ENCODE measurements around the gene NUP58.
"Not testable (repeated sequence)": the region's sequence is repeated elsewhere in the genome, so short reads cannot be mapped to it uniquely, and the experiment has no call there.

Gene NUP58

DNA sequence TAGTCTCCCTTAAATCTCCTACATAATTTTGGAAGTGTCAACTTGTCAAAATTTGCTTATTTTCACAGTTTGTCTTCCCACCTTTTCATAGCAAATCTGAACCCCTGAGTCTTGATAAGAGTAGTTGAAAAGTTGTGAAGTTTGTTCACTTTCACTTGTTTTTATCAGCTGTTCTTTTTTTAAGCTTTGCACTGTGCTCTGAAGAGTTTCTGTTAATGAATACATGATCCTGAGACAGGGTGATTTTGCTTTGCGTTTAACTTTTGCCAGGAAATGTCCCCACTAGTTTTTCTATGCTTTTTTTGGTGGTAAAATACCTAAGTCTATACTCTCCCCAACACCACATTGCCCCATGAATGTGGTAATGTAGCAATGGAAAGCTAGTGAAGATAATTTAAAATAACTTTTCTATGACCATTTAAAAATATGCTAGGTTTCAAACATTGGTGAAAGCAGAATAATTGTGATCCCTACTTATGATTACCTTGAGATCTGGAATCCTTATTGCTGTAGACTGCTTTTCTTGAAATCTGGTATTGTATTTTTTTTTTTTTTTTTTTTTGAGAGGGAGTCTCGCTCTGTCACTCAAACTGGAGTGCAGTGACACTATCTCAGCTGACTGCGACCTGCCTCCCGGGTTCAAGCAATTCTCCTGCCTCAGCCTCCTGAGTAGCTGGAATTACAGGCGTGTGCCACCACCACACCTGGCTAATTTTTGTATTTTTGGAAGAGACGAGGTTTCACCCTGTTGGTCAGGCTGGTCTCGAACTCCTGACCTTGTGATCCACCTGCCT lies 5.4 kb downstream of the NUP58 start:
- Histone ChIP-seq H3K27ac (ENCODE audit: low read length) (no peak overlapping the region), H3K36me3 (ENCODE audit: control insufficient read depth in 1 of 2, insufficient read depth in 2 of 2, low read length in 2 of 2) (peaks cover 17 to 26% of the 10 kb centered on the region in 2 donors), H3K4me3 (ENCODE audit: low read depth in 1 of 2, low read length in 2 of 2) (no peak overlapping the region), H3K4me1 (ENCODE audit: control insufficient read depth in 1 of 2, insufficient read depth in 2 of 2, low read length in 2 of 2) (peaks cover 7 to 18% of the 10 kb centered on the region in 2 donors), H3K27me3 (ENCODE audit: low read depth, low read length) (no peaks in the 10 kb centered on the region), H3K9me3 (ENCODE audit: control insufficient read depth in 1 of 2, low read length in 2 of 2) (no peaks in the 10 kb centered on the region)

DNA sequence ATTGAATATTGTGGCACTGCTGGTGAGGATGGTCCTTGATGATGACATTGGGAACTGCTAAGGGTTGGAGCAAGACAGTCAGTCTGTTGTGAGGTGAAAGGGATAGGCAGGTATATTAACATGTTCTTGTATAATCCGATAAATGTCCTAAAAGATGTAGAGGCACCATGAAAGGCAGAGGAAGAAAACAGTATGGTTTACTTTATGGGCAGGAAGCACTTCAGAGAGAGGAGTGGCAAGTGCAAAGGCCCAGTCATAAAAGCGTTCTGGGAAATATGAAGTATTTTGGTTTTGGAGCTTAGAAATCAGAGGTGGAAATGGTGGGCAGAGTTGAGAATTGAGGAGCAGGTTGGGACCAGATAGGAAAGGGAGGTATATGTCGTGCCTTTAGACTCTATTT lies 9.5 kb downstream of the NUP58 start:
- no peak overlapping the region for H3K4me3 ChIP-seq (ENCODE audit: low read depth in 1 of 2, low read length in 2 of 2)

DNA sequence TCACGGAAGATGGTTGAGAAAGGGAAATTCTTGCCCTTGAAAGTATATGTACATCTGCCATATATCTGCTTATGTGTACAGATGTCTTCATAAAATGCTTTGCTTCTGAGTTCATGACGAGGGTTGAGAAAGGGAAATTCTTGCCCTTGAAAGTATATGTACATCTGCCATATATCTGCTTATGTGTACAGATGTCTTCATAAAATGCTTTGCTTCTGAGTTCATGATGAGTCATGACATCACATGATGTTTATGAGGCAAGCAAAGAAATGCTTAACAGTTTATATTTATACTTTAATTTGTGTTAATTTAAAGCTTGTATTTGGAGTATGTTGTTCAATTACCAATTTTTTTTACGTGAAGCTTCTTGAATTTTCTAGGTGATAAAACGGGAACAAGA lies 17.5 kb downstream of the NUP58 start:
- H3K36me3 ChIP-seq (ENCODE audit: control insufficient read depth in 1 of 2, insufficient read depth in 2 of 2, low read length in 2 of 2): peaks cover 48 to 54% of the 10 kb centered on the region in 2 donors
- not testable (repeated sequence) for H3K4me3 ChIP-seq (ENCODE audit: low read depth in 1 of 2, low read length in 2 of 2); H3K27me3 ChIP-seq (ENCODE audit: low read depth, low read length); H3K9me3 ChIP-seq (ENCODE audit: control insufficient read depth in 1 of 2, low read length in 2 of 2); H3K4me1 ChIP-seq (ENCODE audit: control insufficient read depth in 1 of 2, insufficient read depth in 2 of 2, low read length in 2 of 2); H3K27ac ChIP-seq (ENCODE audit: low read length)

More for the DNA sequence above, 9.5 kb downstream of the NUP58 start:
- no peak overlapping the region for H3K27ac ChIP-seq (ENCODE audit: low read length)
- no peaks in the 10 kb centered on the region for H3K9me3 ChIP-seq (ENCODE audit: control insufficient read depth in 1 of 2, low read length in 2 of 2)
- H3K36me3 ChIP-seq (ENCODE audit: control insufficient read depth in 1 of 2, insufficient read depth in 2 of 2, low read length in 2 of 2): peaks cover 37 to 48% of the 10 kb centered on the region in 2 donors
- H3K4me1 ChIP-seq (ENCODE audit: control insufficient read depth in 1 of 2, insufficient read depth in 2 of 2, low read length in 2 of 2): no peaks in the 10 kb centered on the region
- no peaks in the 10 kb centered on the region for H3K27me3 ChIP-seq (ENCODE audit: low read depth, low read length)

DNA sequence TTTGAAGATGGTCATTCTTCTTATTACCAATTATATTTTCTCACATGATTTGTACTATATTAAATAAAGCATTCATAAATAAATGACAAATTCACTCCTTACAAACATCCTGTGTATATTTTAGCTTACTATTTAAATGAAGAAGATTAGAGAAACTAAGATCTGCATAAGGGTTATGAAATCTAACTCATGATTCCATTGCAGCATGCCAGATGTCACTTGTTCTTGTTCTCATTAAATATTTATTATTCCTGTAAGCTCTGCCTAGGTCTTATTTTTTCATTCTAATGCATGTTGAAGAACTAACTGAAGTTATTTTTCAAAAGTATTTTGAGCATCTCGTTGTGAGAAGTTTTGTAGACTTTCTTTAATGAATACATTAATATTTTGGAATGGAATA lies 18.3 kb downstream of the NUP58 start:
- H3K4me1 ChIP-seq (ENCODE audit: control insufficient read depth in 1 of 2, insufficient read depth in 2 of 2, low read length in 2 of 2): no peaks in the 10 kb centered on the region
- peaks cover 48 to 56% of the 10 kb centered on the region in 2 donors for H3K36me3 ChIP-seq (ENCODE audit: control insufficient read depth in 1 of 2, insufficient read depth in 2 of 2, low read length in 2 of 2)
- H3K27me3 ChIP-seq (ENCODE audit: low read depth, low read length): no peaks in the 10 kb centered on the region
- no peaks in the 10 kb centered on the region for H3K9me3 ChIP-seq (ENCODE audit: control insufficient read depth in 1 of 2, low read length in 2 of 2)
- no peak overlapping the region for H3K27ac ChIP-seq (ENCODE audit: low read length)
- no peak overlapping the region for H3K4me3 ChIP-seq (ENCODE audit: low read depth in 1 of 2, low read length in 2 of 2)

DNA sequence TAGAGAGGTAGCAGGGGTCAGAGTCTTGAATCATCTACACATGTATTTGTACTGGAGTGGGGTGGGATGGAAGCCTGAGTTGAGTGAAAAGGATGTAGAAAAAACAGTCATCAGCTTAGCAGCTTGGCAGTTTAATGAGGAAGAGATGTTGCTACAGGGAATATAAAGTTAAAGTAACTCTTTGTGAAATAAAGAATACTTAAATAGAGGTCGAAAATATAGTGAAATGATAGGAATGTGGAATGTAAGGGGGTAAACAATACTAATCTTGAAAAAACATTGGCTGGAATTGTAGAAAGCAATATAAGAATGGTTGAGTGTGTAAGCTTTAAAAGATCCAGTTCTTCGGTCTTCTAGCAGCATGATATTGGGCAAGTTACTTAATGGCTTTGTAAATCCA lies 22.7 kb downstream of the NUP58 start:
- Histone ChIP-seq H3K9me3 (ENCODE audit: control insufficient read depth in 1 of 2, low read length in 2 of 2) (no peaks in the 10 kb centered on the region), H3K27ac (ENCODE audit: low read length) (no peak overlapping the region), H3K36me3 (ENCODE audit: control insufficient read depth in 1 of 2, insufficient read depth in 2 of 2, low read length in 2 of 2) (peaks cover 46 to 49% of the 10 kb centered on the region in 2 donors), H3K4me1 (ENCODE audit: control insufficient read depth in 1 of 2, insufficient read depth in 2 of 2, low read length in 2 of 2) (no peaks in the 10 kb centered on the region), H3K4me3 (ENCODE audit: low read depth in 1 of 2, low read length in 2 of 2) (no peak overlapping the region), H3K27me3 (ENCODE audit: low read depth, low read length) (no peaks in the 10 kb centered on the region)

DNA sequence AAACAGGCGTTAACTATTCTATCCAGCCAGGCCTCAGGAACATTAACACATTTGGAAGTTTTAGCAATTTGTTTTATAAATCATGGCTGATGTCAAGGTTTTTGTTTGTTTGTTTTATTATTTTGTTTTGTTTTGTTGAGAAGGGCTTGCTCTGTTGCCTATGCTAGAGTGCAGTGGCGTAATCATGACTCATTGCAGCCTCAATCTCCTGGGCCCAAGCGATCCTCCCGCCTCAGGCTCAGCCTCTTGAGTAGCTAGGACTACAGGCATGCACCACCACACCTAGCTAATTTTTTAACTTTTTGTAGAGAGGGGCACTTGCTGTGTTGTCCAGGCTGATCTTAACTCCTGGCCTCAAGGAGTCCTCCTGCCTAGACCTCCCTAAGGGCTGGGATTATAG lies 28.3 kb downstream of the NUP58 start:
- H3K9me3 ChIP-seq (ENCODE audit: control insufficient read depth in 1 of 2, low read length in 2 of 2): no peaks in the 10 kb centered on the region
- H3K4me1 ChIP-seq (ENCODE audit: control insufficient read depth in 1 of 2, insufficient read depth in 2 of 2, low read length in 2 of 2): no peaks in the 10 kb centered on the region
- no peak overlapping the region for H3K4me3 ChIP-seq (ENCODE audit: low read depth in 1 of 2, low read length in 2 of 2)
- peaks cover 39 to 64% of the 10 kb centered on the region in 2 donors for H3K36me3 ChIP-seq (ENCODE audit: control insufficient read depth in 1 of 2, insufficient read depth in 2 of 2, low read length in 2 of 2)
- no peaks in the 10 kb centered on the region for H3K27me3 ChIP-seq (ENCODE audit: low read depth, low read length)
- no peak overlapping the region for H3K27ac ChIP-seq (ENCODE audit: low read length)

DNA sequence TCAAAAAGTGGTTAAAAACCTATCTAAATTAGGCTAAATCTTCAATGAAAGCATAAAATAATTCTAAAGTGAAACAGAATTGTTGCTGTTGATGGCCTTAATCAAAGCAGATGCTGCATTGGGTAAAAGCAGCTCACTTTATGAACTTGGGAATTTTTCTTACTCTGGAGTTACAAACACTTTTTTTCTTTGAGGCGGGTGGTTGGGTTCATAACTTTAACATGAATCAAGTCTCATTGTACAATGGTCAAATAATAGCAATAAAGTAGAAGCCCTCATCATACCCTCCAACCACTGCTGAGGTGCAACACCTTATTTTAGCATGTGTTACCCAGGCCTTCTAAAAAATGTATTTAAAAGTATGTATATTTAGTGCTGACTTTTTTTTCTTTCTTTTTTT lies 29.1 kb downstream of the NUP58 start:
- Histone ChIP-seq H3K9me3 (ENCODE audit: control insufficient read depth in 1 of 2, low read length in 2 of 2) (no peaks in the 10 kb centered on the region), H3K4me1 (ENCODE audit: control insufficient read depth in 1 of 2, insufficient read depth in 2 of 2, low read length in 2 of 2) (no peaks in the 10 kb centered on the region), H3K4me3 (ENCODE audit: low read depth in 1 of 2, low read length in 2 of 2) (no peak overlapping the region), H3K36me3 (ENCODE audit: control insufficient read depth in 1 of 2, insufficient read depth in 2 of 2, low read length in 2 of 2) (peaks cover 31 to 58% of the 10 kb centered on the region in 2 donors), H3K27ac (ENCODE audit: low read length) (no peak overlapping the region), H3K27me3 (ENCODE audit: low read depth, low read length) (no peaks in the 10 kb centered on the region)

DNA sequence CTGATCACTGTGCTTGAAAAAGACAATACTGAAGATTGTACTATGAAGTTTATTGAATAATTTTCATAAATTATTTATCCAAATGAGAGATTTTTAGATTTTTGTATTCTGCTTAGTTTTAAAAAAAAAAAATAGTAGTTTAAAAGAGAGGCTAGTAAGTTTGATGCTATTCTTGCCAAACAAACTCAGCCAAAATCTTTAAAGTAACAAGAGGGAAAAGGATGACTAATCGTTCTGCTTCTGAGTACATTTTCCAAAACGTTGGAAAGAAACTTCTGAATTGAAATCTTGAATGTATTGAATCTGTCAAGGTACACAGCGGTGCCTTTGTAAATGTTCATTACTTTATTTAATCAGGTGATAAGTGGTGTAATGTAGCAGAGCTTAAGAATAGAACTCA lies 34.4 kb downstream of the NUP58 start:
- Histone ChIP-seq H3K9me3 (ENCODE audit: control insufficient read depth in 1 of 2, low read length in 2 of 2) (no peaks in the 10 kb centered on the region), H3K4me3 (ENCODE audit: low read depth in 1 of 2, low read length in 2 of 2) (no peak overlapping the region), H3K27me3 (ENCODE audit: low read depth, low read length) (no peaks in the 10 kb centered on the region), H3K27ac (ENCODE audit: low read length) (no peak overlapping the region), H3K36me3 (ENCODE audit: control insufficient read depth in 1 of 2, insufficient read depth in 2 of 2, low read length in 2 of 2) (peaks cover 33 to 55% of the 10 kb centered on the region in 2 donors), H3K4me1 (ENCODE audit: control insufficient read depth in 1 of 2, insufficient read depth in 2 of 2, low read length in 2 of 2) (no peaks in the 10 kb centered on the region)

DNA sequence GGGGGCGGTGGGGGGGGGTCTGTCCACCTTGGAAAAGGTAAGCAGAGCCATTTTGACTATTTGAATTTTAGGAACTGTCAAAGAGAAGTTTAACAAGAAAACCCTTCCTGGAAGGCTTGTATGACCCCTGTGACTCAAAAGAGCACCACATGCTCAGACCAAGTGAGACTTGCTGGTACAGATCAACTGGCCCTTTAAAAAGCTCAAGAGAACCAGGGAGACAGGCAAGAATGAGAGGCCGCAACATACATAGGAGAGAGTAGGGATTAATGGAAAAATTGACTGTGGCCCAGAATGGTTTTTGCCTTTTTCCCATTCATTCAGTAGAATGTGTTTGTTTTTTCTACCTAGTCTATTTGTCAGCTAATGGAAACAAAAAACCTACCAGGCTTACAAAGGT lies 44.2 kb downstream of the NUP58 start:
- H3K4me1 ChIP-seq (ENCODE audit: control insufficient read depth in 1 of 2, insufficient read depth in 2 of 2, low read length in 2 of 2): no peaks in the 10 kb centered on the region
- H3K4me3 ChIP-seq (ENCODE audit: low read depth in 1 of 2, low read length in 2 of 2): no peak overlapping the region
- no peaks in the 10 kb centered on the region for H3K27me3 ChIP-seq (ENCODE audit: low read depth, low read length)
- no peaks in the 10 kb centered on the region for H3K9me3 ChIP-seq (ENCODE audit: control insufficient read depth in 1 of 2, low read length in 2 of 2)
- H3K36me3 ChIP-seq (ENCODE audit: control insufficient read depth in 1 of 2, insufficient read depth in 2 of 2, low read length in 2 of 2): peaks cover 4 to 7% of the 10 kb centered on the region in 2 donors
- H3K27ac ChIP-seq (ENCODE audit: low read length): no peak overlapping the region

DNA sequence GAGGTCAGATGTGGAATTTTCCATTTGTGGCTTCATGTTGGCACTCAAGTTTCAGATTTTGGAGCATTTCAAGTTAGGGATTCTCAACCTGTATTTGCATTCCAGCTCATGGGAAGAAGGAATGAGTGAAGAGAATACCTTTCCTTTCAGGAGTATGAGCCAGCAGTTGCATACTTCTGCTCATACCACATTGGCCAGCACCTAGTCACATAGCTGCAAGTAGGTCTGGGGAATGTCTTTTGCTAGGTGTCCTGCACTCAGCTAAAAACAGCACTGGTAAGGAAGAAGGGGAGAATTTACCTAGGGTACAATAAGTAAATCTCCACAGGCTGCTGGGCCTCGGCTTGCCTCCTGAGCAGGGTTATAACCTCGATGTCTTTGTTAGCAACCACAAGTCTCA lies 45.7 kb downstream of the NUP58 start:
- Histone ChIP-seq H3K27ac (ENCODE audit: low read length) (no peak overlapping the region), H3K27me3 (ENCODE audit: low read depth, low read length) (no peaks in the 10 kb centered on the region), H3K9me3 (ENCODE audit: control insufficient read depth in 1 of 2, low read length in 2 of 2) (no peaks in the 10 kb centered on the region), H3K36me3 (ENCODE audit: control insufficient read depth in 1 of 2, insufficient read depth in 2 of 2, low read length in 2 of 2) (no peaks in the 10 kb centered on the region), H3K4me1 (ENCODE audit: control insufficient read depth in 1 of 2, insufficient read depth in 2 of 2, low read length in 2 of 2) (no peaks in the 10 kb centered on the region), H3K4me3 (ENCODE audit: low read depth in 1 of 2, low read length in 2 of 2) (no peak overlapping the region)

DNA sequence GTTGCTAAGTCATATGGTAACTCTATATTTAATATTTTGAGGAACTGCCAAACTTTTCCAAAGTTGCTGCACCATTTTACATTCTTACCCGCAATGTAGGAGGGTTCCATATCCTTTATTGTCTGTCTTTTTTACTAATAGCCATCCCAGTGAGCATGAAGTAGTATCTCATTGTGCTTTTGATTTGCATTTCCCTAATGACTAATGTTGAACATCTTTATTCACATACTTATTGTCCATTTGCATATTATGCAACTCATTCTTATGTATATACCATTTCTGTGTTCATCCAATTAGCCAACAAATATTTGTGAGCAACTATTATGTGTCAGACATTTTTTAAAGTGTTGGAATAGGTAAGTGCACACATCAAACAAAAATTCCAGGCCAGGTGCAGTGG lies 50.0 kb downstream of the NUP58 start:
- Histone ChIP-seq H3K36me3 (ENCODE audit: control insufficient read depth in 1 of 2, insufficient read depth in 2 of 2, low read length in 2 of 2) (no peaks in the 10 kb centered on the region), H3K4me3 (ENCODE audit: low read depth in 1 of 2, low read length in 2 of 2) (no peak overlapping the region), H3K27ac (ENCODE audit: low read length) (no peak overlapping the region), H3K27me3 (ENCODE audit: low read depth, low read length) (no peaks in the 10 kb centered on the region), H3K4me1 (ENCODE audit: control insufficient read depth in 1 of 2, insufficient read depth in 2 of 2, low read length in 2 of 2) (no peaks in the 10 kb centered on the region), H3K9me3 (ENCODE audit: control insufficient read depth in 1 of 2, low read length in 2 of 2) (no peaks in the 10 kb centered on the region)

DNA sequence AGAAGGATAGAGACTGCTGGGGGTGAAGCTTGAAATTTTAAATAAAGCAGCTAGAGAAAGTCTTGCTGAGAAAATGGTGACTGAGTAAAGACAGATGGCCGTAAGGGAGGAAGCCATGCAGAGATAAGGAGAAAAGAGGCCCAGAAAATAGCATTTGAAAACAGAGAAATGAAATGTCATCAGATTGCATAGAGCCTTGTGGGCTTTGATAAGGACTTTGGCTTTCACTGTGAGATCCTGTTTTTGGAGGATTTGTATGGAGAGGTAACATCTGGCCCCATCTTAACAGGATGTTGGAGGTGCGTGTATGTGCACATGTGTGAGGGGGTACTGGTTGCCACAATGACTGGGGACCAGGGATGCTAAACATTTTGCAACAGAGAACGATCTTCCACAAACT lies 50.8 kb downstream of the NUP58 start:
- no peaks in the 10 kb centered on the region for H3K4me1 ChIP-seq (ENCODE audit: control insufficient read depth in 1 of 2, insufficient read depth in 2 of 2, low read length in 2 of 2)
- H3K36me3 ChIP-seq (ENCODE audit: control insufficient read depth in 1 of 2, insufficient read depth in 2 of 2, low read length in 2 of 2): no peaks in the 10 kb centered on the region

More for the DNA sequence above, 50.8 kb downstream of the NUP58 start:
- Histone ChIP-seq H3K27ac (ENCODE audit: low read length) (no peak overlapping the region), H3K9me3 (ENCODE audit: control insufficient read depth in 1 of 2, low read length in 2 of 2) (no peaks in the 10 kb centered on the region), H3K27me3 (ENCODE audit: low read depth, low read length) (no peaks in the 10 kb centered on the region), H3K4me3 (ENCODE audit: low read depth in 1 of 2, low read length in 2 of 2) (no peak overlapping the region)

All from muscle layer of duodenum (tissue), 2 donors.